ENCODE data around the gene GREM2. TPM values are rescaled to one million over a fixed set of nuclear protein-coding genes. Genes with fewer than 3 reads are reported as not detected.

The GREM2 gene
- total RNA-seq, 4 donors from 2014 or later: 0.22 to 1.2 (median 0.35) TPM

DNA sequence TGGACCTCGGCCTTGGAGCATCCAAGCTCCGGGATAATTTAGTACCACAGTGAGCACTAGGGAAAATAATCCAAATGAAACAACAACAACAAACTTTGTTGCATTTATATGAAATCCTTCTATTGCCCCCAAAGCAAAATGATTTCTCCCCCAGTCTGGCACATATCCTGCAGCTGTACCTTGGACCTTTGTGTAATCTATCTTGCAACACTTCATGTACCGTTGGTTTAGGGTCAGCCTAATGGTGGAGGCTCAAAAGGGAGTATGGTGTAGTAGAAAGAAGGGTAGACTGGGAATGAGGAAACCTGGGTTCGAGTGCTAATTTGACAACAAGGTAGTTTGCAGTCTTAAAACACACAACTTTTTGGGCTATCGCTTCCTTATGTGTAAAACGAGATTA is 12.1 kb downstream of the GREM2 start:
- DNase-seq: no peak
- 92 to 95% methylated on average over 6 of the region's 6 CpGs for WGBS, 2 donors
- intact Hi-C loops (cut with DNase I): no loop called here

DNA sequence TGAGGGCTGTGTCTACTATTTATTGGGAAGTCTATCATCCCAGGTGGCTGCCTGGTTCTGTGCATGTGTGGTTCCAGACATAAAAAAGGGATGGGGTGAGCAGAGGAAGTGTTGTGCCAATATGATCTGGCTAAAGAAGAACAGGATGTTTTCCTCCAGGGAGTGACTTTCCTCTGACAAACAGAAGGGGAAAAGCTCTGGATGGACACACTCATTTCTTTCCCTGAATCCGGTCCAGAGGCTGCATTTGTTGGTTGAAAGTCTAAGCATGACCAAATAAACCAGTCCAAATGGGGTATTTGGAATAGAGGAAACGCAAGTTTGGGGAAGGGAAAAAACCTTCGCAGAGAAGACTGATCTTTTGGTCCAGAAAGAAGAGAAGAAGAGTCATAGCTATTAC is 12.7 kb downstream of the GREM2 start:
- no peaks in the 10 kb centered on the region for H3K36me3 ChIP-seq
- 86 to 96% methylated on average over 3 of the region's 3 CpGs for WGBS, 2 donors
- no peaks in the 10 kb centered on the region for H3K9me3 ChIP-seq
- no peak overlapping the region for H3K27ac ChIP-seq
- no peaks in the 10 kb centered on the region for H3K27me3 ChIP-seq
- DNase-seq: no peak
- H3K4me3 ChIP-seq (replicated peaks in 1 of 3): no peak overlapping the region
- TF ChIP-seq POLR2A (IDR thresholded peaks at IDR 0.05): no peak
- TF ChIP-seq, protein P1, sequence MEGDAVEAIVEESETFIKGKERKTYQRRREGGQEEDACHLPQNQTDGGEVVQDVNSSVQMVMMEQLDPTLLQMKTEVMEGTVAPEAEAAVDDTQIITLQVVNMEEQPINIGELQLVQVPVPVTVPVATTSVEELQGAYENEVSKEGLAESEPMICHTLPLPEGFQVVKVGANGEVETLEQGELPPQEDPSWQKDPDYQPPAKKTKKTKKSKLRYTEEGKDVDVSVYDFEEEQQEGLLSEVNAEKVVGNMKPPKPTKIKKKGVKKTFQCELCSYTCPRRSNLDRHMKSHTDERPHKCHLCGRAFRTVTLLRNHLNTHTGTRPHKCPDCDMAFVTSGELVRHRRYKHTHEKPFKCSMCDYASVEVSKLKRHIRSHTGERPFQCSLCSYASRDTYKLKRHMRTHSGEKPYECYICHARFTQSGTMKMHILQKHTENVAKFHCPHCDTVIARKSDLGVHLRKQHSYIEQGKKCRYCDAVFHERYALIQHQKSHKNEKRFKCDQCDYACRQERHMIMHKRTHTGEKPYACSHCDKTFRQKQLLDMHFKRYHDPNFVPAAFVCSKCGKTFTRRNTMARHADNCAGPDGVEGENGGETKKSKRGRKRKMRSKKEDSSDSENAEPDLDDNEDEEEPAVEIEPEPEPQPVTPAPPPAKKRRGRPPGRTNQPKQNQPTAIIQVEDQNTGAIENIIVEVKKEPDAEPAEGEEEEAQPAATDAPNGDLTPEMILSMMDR (IDR thresholded peaks at IDR 0.05): no peak
- no peaks in the 10 kb centered on the region for H3K4me1 ChIP-seq
- intact Hi-C loops (cut with DNase I): no loop called here

More for the DNA sequence above, 12.1 kb downstream of the GREM2 start:
- H3K4me3 ChIP-seq (replicated peaks in 1 of 3): no peak overlapping the region
- H3K9me3 ChIP-seq: no peaks in the 10 kb centered on the region
- no peak overlapping the region for H3K27ac ChIP-seq
- H3K4me1 ChIP-seq: no peaks in the 10 kb centered on the region
- H3K27me3 ChIP-seq: no peaks in the 10 kb centered on the region
- no peaks in the 10 kb centered on the region for H3K36me3 ChIP-seq
- no peak for TF ChIP-seq POLR2A (IDR thresholded peaks at IDR 0.05)
- TF ChIP-seq, protein P1 (IDR thresholded peaks at IDR 0.05): no peak

DNA sequence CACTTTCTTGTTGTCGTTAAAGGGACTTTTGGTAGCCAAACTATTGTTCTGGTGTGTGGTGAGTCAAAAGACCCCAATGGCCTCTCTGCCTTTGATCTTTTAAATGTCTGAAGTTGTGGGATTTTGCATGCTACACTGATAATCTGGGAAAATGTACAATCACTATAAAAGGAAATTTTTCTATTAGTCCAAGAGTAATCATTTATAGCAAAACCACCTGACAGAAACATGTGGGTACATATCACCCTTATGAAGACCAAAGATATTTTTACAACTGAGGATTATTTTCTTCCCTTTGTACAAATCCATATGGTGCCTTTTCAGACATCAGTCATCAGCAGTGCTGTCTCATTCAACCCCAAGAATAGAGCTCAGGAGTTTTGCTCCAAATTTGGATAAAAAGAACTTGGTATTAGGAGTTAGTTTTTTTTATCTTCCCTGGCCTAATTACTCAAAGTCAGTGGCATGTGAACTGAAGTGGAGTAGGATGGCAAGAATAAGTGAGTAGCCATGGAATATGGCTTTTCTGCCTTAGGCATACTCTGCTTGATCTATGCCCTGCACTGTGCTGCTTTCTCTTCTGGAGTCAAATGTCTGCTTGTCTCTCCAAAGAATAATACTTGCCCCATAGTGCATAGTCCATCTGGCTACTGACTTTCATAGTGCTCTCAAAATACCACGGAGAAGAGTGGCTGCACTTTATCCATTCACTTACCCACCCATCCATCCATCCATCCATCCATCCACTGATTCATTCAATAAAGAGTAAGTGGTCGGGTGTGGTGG is 13.5 kb downstream of the GREM2 start:
- no peak for DNase-seq
- Histone ChIP-seq H3K4me1 (no peaks in the 10 kb centered on the region), H3K27ac (no peak overlapping the region), H3K36me3 (no peaks in the 10 kb centered on the region), H3K4me3 (replicated peaks in 1 of 3) (no peak overlapping the region), H3K9me3 (no peaks in the 10 kb centered on the region), H3K27me3 (no peaks in the 10 kb centered on the region)
- intact Hi-C loops (cut with DNase I): no loop called here
- TF ChIP-seq POLR2A (IDR thresholded peaks at IDR 0.05): no peak
- TF ChIP-seq, protein P1 (IDR thresholded peaks at IDR 0.05): no peak
- WGBS, 2 donors: 84 to 87% methylated on average over 3 of the region's 3 CpGs

DNA sequence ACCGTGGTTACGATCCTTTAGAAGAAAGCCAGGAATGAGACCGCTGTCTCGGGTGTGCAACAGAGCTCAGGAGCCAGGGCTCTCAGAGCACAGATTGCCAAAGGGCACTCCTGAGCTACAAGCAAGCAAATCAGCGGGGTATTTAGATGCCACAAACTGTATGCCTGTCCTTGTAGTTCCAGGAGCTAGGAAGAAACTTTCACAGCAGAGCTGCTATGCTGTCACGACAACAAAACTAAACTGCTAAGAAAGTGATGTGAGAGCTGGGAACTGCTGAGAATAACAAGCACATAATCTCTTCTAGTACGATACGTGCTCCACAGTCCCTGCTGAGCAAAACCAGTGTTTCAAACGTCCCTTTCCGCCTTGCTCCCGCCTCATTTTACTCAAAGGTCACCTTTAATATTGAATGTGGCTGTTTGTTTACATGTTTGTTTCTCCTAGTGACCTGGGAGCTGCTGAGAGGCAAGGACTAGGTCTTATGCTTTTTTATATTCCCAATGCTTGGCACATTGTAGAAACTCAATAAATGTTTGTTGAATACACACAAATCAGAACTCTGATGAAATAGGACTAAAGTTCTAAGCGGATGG is 14.7 kb downstream of the GREM2 start:
- H3K36me3 ChIP-seq: no peaks in the 10 kb centered on the region
- H3K9me3 ChIP-seq: no peaks in the 10 kb centered on the region
- 64 to 68% methylated on average over 12 of the region's 12 CpGs for WGBS, 2 donors
- TF ChIP-seq POLR2A (IDR thresholded peaks at IDR 0.05): no peak
- TF ChIP-seq, protein P1 (IDR thresholded peaks at IDR 0.05): no peak
- no peaks in the 10 kb centered on the region for H3K27me3 ChIP-seq
- intact Hi-C loops (cut with DNase I): no loop called here
- H3K4me3 ChIP-seq (replicated peaks in 1 of 3): no peak overlapping the region
- H3K27ac ChIP-seq: no peak overlapping the region
- no peak for DNase-seq
- H3K4me1 ChIP-seq: no peaks in the 10 kb centered on the region

DNA sequence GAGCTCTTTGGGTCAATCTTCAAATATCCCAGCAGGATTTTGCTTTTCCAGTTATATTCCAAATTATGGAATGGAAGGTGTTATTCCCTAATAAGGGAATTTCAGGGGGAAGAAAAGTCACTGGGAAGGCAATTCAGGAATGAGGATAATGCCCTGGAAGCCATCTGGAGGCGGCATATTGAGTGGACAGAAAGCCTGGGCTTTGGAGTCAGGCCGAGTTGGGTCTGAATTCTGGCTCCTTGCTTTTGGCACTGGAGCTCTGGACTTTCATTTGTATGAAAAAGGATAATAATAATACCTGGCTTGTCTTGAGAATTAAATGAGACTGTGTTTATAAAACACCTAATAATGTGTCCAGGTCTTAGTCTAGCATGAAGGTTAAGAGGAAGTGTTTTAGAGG is 16.5 kb downstream of the GREM2 start:
- TF ChIP-seq, protein P1 (IDR thresholded peaks at IDR 0.05): no peak
- TF ChIP-seq POLR2A (IDR thresholded peaks at IDR 0.05): no peak
- WGBS, 2 donors: 82 to 92% methylated on average over 2 of the region's 2 CpGs

More for the DNA sequence above, 16.5 kb downstream of the GREM2 start:
- no peaks in the 10 kb centered on the region for H3K36me3 ChIP-seq
- no peaks in the 10 kb centered on the region for H3K4me1 ChIP-seq
- DNase-seq: no peak
- intact Hi-C loops (cut with DNase I): no loop called here
- H3K4me3 ChIP-seq (replicated peaks in 1 of 3): no peak overlapping the region
- no peaks in the 10 kb centered on the region for H3K9me3 ChIP-seq
- H3K27ac ChIP-seq: no peak overlapping the region
- H3K27me3 ChIP-seq: no peaks in the 10 kb centered on the region
